ENCODE measurements around the gene SIAH1. TPM values are rescaled to one million over a fixed set of nuclear protein-coding genes. Genes with fewer than 3 reads are reported as not detected.

Gene SIAH1
- total RNA-seq, 1 experiment from 2014 or later, result 22.7 TPM

GRCh38 chr16:48366165-48367093, 18.8 kb downstream of the SIAH1 start:
- no peaks in the 10 kb centered on the region for H3K9me2 ChIP-seq (ENCODE audit: insufficient read depth)
- H3K9ac ChIP-seq (ENCODE audit: low read length), result peak overlapping the region; percentile 68
- H3K27ac ChIP-seq (ENCODE audit: low read depth, low read length), result peak overlapping the region; percentile 51
- ATAC-seq, result peak; percentile 68
- peak; percentile 80 for DNase-seq (ENCODE audit: low read depth, low spot score)
- CTCF ChIA-PET, result interaction anchor here (0.7 to 1.7 kb wide), 6 partner anchors 11 to 264 kb away, joined by 3 to 15 read pairs (median 5); no protein-coding TSS in a partner anchor
- intact Hi-C loops (cut with micrococcal nuclease), result no loop called here
- POLR2A ChIA-PET, result interaction anchor here (0.7 to 1.6 kb wide), 13 partner anchors 9 to 246 kb away, joined by 3 to 6 read pairs (median 3); no protein-coding TSS in a partner anchor
- no peaks in the 10 kb centered on the region for H3K27me3 ChIP-seq (ENCODE audit: insufficient read depth, low read length)
- peaks cover 29 to 37% of the 10 kb centered on the region in 2 experiments for H3K4me1 ChIP-seq (ENCODE audit: control insufficient read depth in 1 of 2, insufficient read depth in 2 of 2, low read length in 2 of 2)
- TSS peak; percentile 95 for BruUV-seq (replicated peaks)
- H3K4me3 ChIP-seq (replicated peaks in 1 of 2; ENCODE audit: low read depth in 1 of 2, low read length in 2 of 2), result peak overlapping the region; percentile 51 to 64
- peaks cover 2 to 7% of the 10 kb centered on the region in 2 experiments; a peak in 2 of 4 replicates for H3K36me3 ChIP-seq (ENCODE audit: control insufficient read depth in 1 of 2, insufficient read depth in 2 of 2, low read length in 2 of 2)
- H3K79me2 ChIP-seq (ENCODE audit: insufficient read depth, low read length), result peaks cover 96% of the 10 kb centered on the region
- no peaks in the 10 kb centered on the region for H3K9me3 ChIP-seq (ENCODE audit: control insufficient read depth in 1 of 2, insufficient read depth in 1 of 2, low read depth in 1 of 2, low read length in 2 of 2)
- H2AFZ ChIP-seq (ENCODE audit: low read depth, low read length, poor library complexity, severe bottlenecking), result no peak overlapping the region
- H4K20me1 ChIP-seq (ENCODE audit: insufficient read depth), result peaks cover 4% of the 10 kb centered on the region; the same call in 1 of the 2 replicates
- RAD21 ChIA-PET (ENCODE audit: low non-redundant PET in 1 of 2, low total read pairs in 2 of 2, uncharacterized antibody in 2 of 2, unreplicated experiment in 2 of 2), result interaction anchor here (0.6 to 0.7 kb wide), 2 partner anchors 18 to 32 kb away, joined by 3 read pairs; no protein-coding TSS in a partner anchor
- H3K4me2 ChIP-seq (ENCODE audit: low read length), result peak overlapping the region; percentile 94
- no peak for TF ChIP-seq SIN3A (IDR thresholded peaks at IDR 0.05; ENCODE audit: low read depth)
- TF ChIP-seq SP1 (IDR thresholded peaks at IDR 0.05; ENCODE audit: low read depth), result peak; percentile 54
- TF ChIP-seq EZH2phosphoT487 (IDR thresholded peaks at IDR 0.05; ENCODE audit: borderline replicate concordance), result no peak
- no peak for TF ChIP-seq SRF (IDR thresholded peaks at IDR 0.05; ENCODE audit: low read depth)
- peak; percentile 79 for TF ChIP-seq MAX (IDR thresholded peaks at IDR 0.05)
- no peak for TF ChIP-seq ELF1 (IDR thresholded peaks at IDR 0.05; ENCODE audit: borderline replicate concordance, low read depth)
- no peak for TF ChIP-seq YY1 (IDR thresholded peaks at IDR 0.05; ENCODE audit: extremely low read depth, insufficient replicate concordance, low read depth, low read length)
- TF ChIP-seq POLR2AphosphoS5 (IDR thresholded peaks at IDR 0.05; ENCODE audit: low read depth, low read length), result peak; percentile 58
- peak; percentile 94 for TF ChIP-seq CEBPB (IDR thresholded peaks at IDR 0.05; ENCODE audit: low read depth)
- TF ChIP-seq ZNF274 (IDR thresholded peaks at IDR 0.05; ENCODE audit: low read depth, low read length), result no peak
- TF ChIP-seq, protein P1, sequence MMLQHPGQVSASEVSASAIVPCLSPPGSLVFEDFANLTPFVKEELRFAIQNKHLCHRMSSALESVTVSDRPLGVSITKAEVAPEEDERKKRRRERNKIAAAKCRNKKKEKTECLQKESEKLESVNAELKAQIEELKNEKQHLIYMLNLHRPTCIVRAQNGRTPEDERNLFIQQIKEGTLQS (IDR thresholded peaks at IDR 0.05), result peak; percentile 86
- TF ChIP-seq, protein P2, sequence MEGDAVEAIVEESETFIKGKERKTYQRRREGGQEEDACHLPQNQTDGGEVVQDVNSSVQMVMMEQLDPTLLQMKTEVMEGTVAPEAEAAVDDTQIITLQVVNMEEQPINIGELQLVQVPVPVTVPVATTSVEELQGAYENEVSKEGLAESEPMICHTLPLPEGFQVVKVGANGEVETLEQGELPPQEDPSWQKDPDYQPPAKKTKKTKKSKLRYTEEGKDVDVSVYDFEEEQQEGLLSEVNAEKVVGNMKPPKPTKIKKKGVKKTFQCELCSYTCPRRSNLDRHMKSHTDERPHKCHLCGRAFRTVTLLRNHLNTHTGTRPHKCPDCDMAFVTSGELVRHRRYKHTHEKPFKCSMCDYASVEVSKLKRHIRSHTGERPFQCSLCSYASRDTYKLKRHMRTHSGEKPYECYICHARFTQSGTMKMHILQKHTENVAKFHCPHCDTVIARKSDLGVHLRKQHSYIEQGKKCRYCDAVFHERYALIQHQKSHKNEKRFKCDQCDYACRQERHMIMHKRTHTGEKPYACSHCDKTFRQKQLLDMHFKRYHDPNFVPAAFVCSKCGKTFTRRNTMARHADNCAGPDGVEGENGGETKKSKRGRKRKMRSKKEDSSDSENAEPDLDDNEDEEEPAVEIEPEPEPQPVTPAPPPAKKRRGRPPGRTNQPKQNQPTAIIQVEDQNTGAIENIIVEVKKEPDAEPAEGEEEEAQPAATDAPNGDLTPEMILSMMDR (IDR thresholded peaks at IDR 0.05 in 2 of 3, conservative IDR thresholded peaks at IDR 0.05 in 1 of 3; ENCODE audit: borderline replicate concordance in 1 of 3, insufficient read depth in 1 of 3, low read depth in 2 of 3, low read length in 2 of 3), result no peak
- 0 out of 2 replicates have a peak, but pooled peaks have one; percentile 37 for TF ChIP-seq CBX3 (IDR thresholded peaks at IDR 0.05; ENCODE audit: low read depth)
- TF ChIP-seq JUND (IDR thresholded peaks at IDR 0.05), result no peak
- no peak for TF ChIP-seq ZFX (IDR thresholded peaks at IDR 0.05)
- TF ChIP-seq EGR1 (IDR thresholded peaks at IDR 0.05; ENCODE audit: low read depth), result no peak
- no peak for TF ChIP-seq REST (IDR thresholded peaks at IDR 0.05; ENCODE audit: low read depth)
- TF ChIP-seq FOSL1 (IDR thresholded peaks at IDR 0.05; ENCODE audit: low read depth), result no peak
